Cardiac muscle cell (in vitro differentiated cells and primary cell): ENCODE results near the gene BCL10. TPM values are rescaled to one million over a fixed set of nuclear protein-coding genes. Genes with fewer than 3 reads are reported as not detected.

Source experiments
- DNase-seq, 2 donors: peaks; one replicate each; pipeline versions ENCODE4 v3.0.0 to v3.0.0-alpha.2; 2010 to 2017; ENCODE audit warnings: low read depth in 1 of 2, low spot score in 1 of 2
- H3K27ac ChIP-seq: fragments of 200-600 bp; sonication (generic); 2 replicates; pipeline ENCODE4 v1.5.1; 2016
- H3K27me3 ChIP-seq: fragments of 200-600 bp; sonication (generic); 2 replicates; pipeline ENCODE4 v1.6.0; 2016; ENCODE audit warnings: control low read depth
- H3K36me3 ChIP-seq: fragments of 200-600 bp; sonication (generic); 2 replicates; pipeline ENCODE4 v1.5.1; 2016; ENCODE audit warnings: control low read depth
- H3K4me1 ChIP-seq: fragments of 200-600 bp; sonication (generic); 2 replicates; pipeline ENCODE4 v1.8.1; 2017; ENCODE audit warnings: low read depth, mild to moderate bottlenecking, mixed run types
- H3K4me3 ChIP-seq: fragments of 200-600 bp; sonication (generic); 2 replicates; pipeline ENCODE4 v1.5.1; 2016; ENCODE audit warnings: mild to moderate bottlenecking
- H3K9me3 ChIP-seq: fragments of 200-600 bp; sonication (generic); 2 replicates; pipeline ENCODE4 v1.5.1; 2017; ENCODE audit warnings: low read depth, mild to moderate bottlenecking, control low read depth
- polyA plus RNA-seq: library from polyadenylated mRNA; unstranded; fragments of >200 nt; fragmentation: Nextera tagmentation; extraction: Ambion mirVana; gene quantifications from 2 replicates; pipeline ENCODE4 v1.2.1, GENCODE V29; 2016
- total RNA-seq: library from RNA; depleted of rRNA; stranded (reverse); fragments of >200 nt; gene quantifications from 2 replicates; pipeline ENCODE4 v1.2.3, GENCODE V29; 2016
- TF ChIP-seq, protein P1 (sequence below): IDR thresholded peaks from 2 replicates; pipeline ENCODE4 v1.5.1; 2012; ENCODE audit warnings: low read depth, mild to moderate bottlenecking, low read length

Gene BCL10
- total and polyA plus RNA-seq, 2 experiments from 2014 or later = 11.7 to 12.8 TPM

DNA sequence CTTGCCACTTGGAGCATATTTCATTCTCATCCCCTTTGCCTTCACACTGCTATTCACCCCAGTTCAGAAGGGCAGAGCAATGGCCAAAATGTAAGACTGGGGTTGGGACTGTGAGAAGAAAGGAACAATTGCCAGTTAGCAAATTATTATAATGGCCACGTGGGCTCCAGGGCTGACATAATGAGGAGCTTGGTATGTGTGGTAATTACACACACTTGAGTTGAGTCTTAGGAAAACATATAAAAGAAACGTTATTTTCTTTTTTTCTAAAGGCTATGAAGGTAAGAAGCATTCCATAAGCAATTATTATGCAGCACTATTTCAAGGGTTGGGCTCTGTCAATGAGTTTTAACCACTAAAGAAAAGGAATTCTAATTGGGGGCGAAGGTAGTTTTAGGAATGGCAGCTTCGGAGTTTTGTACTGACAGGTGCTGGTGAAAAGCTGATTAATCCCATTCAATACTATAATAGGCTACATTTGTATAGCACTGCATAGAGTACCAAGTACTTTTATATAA is 32.5 kb upstream of the BCL10 start:
- H3K36me3 ChIP-seq = no peaks in the 10 kb centered on the region
- no peaks in the 10 kb centered on the region for H3K9me3 ChIP-seq
- TF ChIP-seq, protein P1, sequence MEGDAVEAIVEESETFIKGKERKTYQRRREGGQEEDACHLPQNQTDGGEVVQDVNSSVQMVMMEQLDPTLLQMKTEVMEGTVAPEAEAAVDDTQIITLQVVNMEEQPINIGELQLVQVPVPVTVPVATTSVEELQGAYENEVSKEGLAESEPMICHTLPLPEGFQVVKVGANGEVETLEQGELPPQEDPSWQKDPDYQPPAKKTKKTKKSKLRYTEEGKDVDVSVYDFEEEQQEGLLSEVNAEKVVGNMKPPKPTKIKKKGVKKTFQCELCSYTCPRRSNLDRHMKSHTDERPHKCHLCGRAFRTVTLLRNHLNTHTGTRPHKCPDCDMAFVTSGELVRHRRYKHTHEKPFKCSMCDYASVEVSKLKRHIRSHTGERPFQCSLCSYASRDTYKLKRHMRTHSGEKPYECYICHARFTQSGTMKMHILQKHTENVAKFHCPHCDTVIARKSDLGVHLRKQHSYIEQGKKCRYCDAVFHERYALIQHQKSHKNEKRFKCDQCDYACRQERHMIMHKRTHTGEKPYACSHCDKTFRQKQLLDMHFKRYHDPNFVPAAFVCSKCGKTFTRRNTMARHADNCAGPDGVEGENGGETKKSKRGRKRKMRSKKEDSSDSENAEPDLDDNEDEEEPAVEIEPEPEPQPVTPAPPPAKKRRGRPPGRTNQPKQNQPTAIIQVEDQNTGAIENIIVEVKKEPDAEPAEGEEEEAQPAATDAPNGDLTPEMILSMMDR = no peak
- H3K4me3 ChIP-seq = no peak overlapping the region
- H3K4me1 ChIP-seq = no peaks in the 10 kb centered on the region
- no peak for DNase-seq
- no peaks in the 10 kb centered on the region for H3K27me3 ChIP-seq
- H3K27ac ChIP-seq = no peak overlapping the region

DNA sequence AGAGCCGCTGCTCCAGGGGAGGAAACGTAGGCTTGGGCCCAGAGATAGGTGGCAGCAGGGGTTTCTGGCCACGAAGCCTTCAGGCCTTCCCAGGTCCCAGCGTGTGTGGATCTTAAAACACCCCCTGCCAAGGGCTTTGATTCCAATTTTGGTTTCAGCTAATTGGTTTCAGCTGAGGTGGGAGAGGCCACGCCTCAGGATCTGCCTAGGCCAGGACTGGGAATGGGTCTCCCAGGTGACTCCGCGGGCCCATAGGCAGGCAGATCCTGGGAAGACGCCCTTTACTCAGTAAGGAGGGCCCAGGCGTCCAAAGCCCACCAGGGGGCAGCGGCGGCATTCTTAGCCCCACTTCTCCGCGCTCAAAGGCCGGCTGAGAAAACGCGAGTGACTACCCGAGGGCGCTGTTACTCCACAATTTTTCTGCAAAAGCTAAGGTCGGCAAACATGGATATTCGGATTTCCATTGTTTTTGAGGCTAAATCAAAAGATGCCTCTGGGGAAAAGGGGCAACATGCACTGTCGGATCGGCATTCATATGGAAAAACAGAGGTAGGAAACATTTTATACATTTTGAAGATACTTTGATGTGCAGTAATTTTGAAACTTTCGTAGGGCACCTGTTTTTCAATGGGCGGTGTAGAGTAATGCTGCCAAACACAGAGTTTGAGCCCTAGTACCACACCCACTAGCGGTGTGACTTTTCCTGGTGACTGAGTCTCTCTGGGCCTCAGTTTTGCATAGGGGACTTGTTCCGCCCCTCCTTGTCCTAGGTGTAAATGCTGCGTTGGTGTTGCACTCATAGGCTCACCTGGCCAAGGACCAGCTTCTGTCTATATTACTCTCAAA is 31.8 kb upstream of the BCL10 start:
- DNase-seq = peak; percentile 92 to 94
- no peaks in the 10 kb centered on the region for H3K36me3 ChIP-seq
- TF ChIP-seq, protein P1 = peak; percentile 99

DNA sequence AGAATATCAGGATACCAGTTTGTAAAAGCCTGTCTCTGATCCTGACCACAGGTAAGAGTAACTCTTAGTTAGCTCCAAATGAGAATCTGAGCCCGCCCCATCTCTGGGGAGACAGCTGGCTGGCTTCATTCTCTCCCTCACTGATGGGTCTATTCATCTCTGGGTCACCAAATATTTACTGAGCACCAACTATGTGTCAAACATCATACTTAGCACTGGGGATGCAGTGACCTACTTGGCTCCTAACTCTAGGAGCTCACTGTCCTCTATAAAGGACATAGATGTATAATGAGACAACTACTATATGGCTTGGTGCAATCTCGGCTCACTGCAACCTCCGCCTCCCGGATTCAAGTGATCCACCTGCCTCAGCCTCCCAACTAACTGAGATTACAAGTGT is 29.8 kb upstream of the BCL10 start:
- Histone ChIP-seq H3K4me1 (no peaks in the 10 kb centered on the region), H3K27ac (no peak overlapping the region), H3K9me3 (no peaks in the 10 kb centered on the region), H3K4me3 (no peak overlapping the region), H3K36me3 (no peaks in the 10 kb centered on the region), H3K27me3 (no peaks in the 10 kb centered on the region)
- no peak for DNase-seq
- TF ChIP-seq, protein P1 = no peak

More for the DNA sequence above, 31.8 kb upstream of the BCL10 start:
- Histone ChIP-seq H3K27ac (no peak overlapping the region), H3K4me1 (no peaks in the 10 kb centered on the region), H3K9me3 (no peaks in the 10 kb centered on the region), H3K4me3 (no peak overlapping the region), H3K27me3 (no peaks in the 10 kb centered on the region)

DNA sequence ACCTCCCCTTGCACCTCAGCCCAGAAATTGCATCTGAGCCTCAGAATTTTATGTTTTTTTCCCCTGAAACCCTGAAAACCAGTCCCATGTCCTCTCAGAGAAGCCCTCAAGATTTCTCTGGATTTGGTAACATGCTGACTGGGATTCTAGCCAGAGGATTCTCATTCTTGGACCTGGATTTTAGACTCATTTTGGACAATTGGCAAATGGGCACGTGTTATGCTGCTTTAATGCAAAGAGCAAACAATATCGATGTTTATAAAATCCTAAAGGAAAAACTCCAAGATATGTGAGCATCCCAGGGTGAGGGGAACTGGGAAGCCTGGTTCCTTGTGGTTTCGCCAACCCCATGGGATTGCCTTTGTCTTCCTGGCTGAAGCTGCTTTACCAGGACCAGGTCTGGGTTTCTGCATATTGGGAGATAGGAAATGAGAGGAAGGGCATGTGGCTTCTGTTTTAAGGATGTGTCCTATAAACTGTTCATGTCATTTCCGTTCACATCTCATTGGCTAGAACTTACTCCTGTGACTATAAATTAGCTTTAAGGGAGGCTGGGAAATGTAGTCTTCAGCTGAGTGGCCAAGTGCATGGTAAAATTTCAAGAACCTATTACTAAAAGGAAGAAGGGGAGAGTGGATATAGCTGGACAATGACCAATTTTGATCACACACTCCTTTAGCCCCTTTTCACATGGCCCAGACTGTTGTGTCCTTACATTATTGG is 27.2 kb upstream of the BCL10 start:
- Histone ChIP-seq H3K36me3 (no peaks in the 10 kb centered on the region), H3K4me3 (no peak overlapping the region), H3K9me3 (no peaks in the 10 kb centered on the region), H3K27me3 (no peaks in the 10 kb centered on the region), H3K4me1 (no peaks in the 10 kb centered on the region), H3K27ac (no peak overlapping the region)
- no peak for DNase-seq
- TF ChIP-seq, protein P1 = no peak

DNA sequence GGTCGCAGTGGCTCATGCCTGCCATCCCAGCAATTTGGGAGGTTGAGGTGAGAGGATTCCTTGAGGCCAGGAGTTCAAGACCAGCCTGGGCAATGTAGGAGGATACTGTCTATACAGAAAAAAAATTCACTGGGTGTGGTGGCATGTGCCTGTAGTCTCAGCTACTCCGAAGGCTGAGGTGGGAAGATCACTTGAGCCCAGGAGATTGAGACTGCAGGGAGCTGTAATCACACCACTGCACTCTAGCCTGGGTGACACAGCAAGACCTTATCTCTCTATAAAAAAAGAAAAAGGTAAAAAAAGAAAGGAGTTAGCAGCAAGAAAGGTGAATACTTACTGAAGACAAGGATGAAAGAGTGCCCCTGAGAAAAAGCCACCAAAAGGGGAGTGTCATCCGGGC is 23.7 kb upstream of the BCL10 start:
- Histone ChIP-seq H3K4me1 (no peaks in the 10 kb centered on the region), H3K27me3 (no peaks in the 10 kb centered on the region), H3K9me3 (no peaks in the 10 kb centered on the region), H3K4me3 (no peak overlapping the region), H3K36me3 (no peaks in the 10 kb centered on the region), H3K27ac (no peak overlapping the region)
- TF ChIP-seq, protein P1 = no peak
- no peak for DNase-seq
